ENCODE measurements around the gene HSPB1. TPM values are rescaled to one million over a fixed set of nuclear protein-coding genes. Genes with fewer than 3 reads are reported as not detected.
A peak's percentile ranks its signal among the peaks of the same experiment; 100 is the strongest.

Gene HSPB1
- total and polyA plus RNA-seq, 2 of the 13 experiments (the other 11 are each of a cell fraction or from before 2014, with no cell fraction given), result 21.0 to 38.6 TPM

GRCh38 chr7:76303202-76304147 lies 1.0 kb downstream of the HSPB1 start (continued):
- TF ChIP-seq TGIF2 (CRISPR knock-in tag; IDR thresholded peaks at IDR 0.05), result 0 out of 2 replicates have a peak, but pooled peaks have one; percentile 55
- TF ChIP-seq ZNF281 (CRISPR knock-in tag; IDR thresholded peaks at IDR 0.05; ENCODE audit: borderline replicate concordance), result peak; percentile 89
- no peak for TF ChIP-seq MAFG (CRISPR knock-in tag; IDR thresholded peaks at IDR 0.05)
- no peak; the same call in 1 of the 2 replicates for TF ChIP-seq AKAP8 (CRISPR knock-in tag; IDR thresholded peaks at IDR 0.05)
- TF ChIP-seq, protein P1, sequence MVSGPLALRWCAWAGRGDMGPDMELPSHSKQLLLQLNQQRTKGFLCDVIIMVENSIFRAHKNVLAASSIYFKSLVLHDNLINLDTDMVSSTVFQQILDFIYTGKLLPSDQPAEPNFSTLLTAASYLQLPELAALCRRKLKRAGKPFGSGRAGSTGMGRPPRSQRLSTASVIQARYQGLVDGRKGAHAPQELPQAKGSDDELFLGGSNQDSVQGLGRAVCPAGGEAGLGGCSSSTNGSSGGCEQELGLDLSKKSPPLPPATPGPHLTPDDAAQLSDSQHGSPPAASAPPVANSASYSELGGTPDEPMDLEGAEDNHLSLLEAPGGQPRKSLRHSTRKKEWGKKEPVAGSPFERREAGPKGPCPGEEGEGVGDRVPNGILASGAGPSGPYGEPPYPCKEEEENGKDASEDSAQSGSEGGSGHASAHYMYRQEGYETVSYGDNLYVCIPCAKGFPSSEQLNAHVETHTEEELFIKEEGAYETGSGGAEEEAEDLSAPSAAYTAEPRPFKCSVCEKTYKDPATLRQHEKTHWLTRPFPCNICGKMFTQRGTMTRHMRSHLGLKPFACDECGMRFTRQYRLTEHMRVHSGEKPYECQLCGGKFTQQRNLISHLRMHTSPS (CRISPR knock-in tag; IDR thresholded peaks at IDR 0.05; ENCODE audit: low read depth), result no peak
- no peak for TF ChIP-seq FOXO1 (CRISPR knock-in tag; IDR thresholded peaks at IDR 0.05)
- no peak for TF ChIP-seq MYNN (CRISPR knock-in tag; IDR thresholded peaks at IDR 0.05; ENCODE audit: low read depth)
- TF ChIP-seq, protein P2, sequence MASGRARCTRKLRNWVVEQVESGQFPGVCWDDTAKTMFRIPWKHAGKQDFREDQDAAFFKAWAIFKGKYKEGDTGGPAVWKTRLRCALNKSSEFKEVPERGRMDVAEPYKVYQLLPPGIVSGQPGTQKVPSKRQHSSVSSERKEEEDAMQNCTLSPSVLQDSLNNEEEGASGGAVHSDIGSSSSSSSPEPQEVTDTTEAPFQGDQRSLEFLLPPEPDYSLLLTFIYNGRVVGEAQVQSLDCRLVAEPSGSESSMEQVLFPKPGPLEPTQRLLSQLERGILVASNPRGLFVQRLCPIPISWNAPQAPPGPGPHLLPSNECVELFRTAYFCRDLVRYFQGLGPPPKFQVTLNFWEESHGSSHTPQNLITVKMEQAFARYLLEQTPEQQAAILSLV (CRISPR knock-in tag; IDR thresholded peaks at IDR 0.05; ENCODE audit: borderline replicate concordance), result no peak
- no peak for TF ChIP-seq SRSF9 (IDR thresholded peaks at IDR 0.05; ENCODE audit: borderline replicate concordance, insufficient read depth, low read depth, low read length, poor library complexity, severe bottlenecking)
- TF ChIP-seq DDIT3 (CRISPR knock-in tag; IDR thresholded peaks at IDR 0.05), result no peak
- no peak for TF ChIP-seq KLF12 (CRISPR knock-in tag; IDR thresholded peaks at IDR 0.05; ENCODE audit: borderline replicate concordance)
- TF ChIP-seq ZFP37 (CRISPR knock-in tag; IDR thresholded peaks at IDR 0.05; ENCODE audit: borderline replicate concordance), result no peak
- TF ChIP-seq THAP8 (CRISPR knock-in tag; IDR thresholded peaks at IDR 0.05; ENCODE audit: borderline replicate concordance), result no peak
- TF ChIP-seq PATZ1 (CRISPR knock-in tag; IDR thresholded peaks at IDR 0.05), result peak; percentile 53; the same call in 1 of the 2 replicates
- no peak for TF ChIP-seq TRIM24 (CRISPR knock-in tag; IDR thresholded peaks at IDR 0.05)
- TF ChIP-seq TSC22D2 (CRISPR knock-in tag; IDR thresholded peaks at IDR 0.05; ENCODE audit: borderline replicate concordance), result peak; percentile 83; the same call in 1 of the 2 replicates
- TF ChIP-seq ASH2L (IDR thresholded peaks at IDR 0.05; ENCODE audit: insufficient read length, low read depth, low read length), result no peak
- TF ChIP-seq WIZ (CRISPR knock-in tag; IDR thresholded peaks at IDR 0.05), result no peak
- no peak for TF ChIP-seq GTF2F1 (IDR thresholded peaks at IDR 0.05; ENCODE audit: low read length)

All from HepG2 (cell line).